DMS 273 (cell line): ENCODE results near the gene S100A7A.
"Not testable (repeated sequence)": the region's sequence is repeated elsewhere in the genome, so short reads cannot be mapped to it uniquely, and the experiment has no call there.

Source experiments
- DNase-seq: peaks from one replicate; lab custom pipeline; 2025; ENCODE audit not compliant: unreplicated experiment; lab: John Stamatoyannopoulos, UW

The S100A7A gene

GRCh38 chr1:153395136-153395685 lies 21.1 kb upstream of the S100A7A start:
- DNase-seq: peak; percentile 15

GRCh38 chr1:153395776-153396175 lies 20.5 kb upstream of the S100A7A start:
- DNase-seq: no peak

- no peak for DNase-seq
Measured at GRCh38 chr1:153396461-153396860, 19.9 kb upstream of the S100A7A start.

DNA sequence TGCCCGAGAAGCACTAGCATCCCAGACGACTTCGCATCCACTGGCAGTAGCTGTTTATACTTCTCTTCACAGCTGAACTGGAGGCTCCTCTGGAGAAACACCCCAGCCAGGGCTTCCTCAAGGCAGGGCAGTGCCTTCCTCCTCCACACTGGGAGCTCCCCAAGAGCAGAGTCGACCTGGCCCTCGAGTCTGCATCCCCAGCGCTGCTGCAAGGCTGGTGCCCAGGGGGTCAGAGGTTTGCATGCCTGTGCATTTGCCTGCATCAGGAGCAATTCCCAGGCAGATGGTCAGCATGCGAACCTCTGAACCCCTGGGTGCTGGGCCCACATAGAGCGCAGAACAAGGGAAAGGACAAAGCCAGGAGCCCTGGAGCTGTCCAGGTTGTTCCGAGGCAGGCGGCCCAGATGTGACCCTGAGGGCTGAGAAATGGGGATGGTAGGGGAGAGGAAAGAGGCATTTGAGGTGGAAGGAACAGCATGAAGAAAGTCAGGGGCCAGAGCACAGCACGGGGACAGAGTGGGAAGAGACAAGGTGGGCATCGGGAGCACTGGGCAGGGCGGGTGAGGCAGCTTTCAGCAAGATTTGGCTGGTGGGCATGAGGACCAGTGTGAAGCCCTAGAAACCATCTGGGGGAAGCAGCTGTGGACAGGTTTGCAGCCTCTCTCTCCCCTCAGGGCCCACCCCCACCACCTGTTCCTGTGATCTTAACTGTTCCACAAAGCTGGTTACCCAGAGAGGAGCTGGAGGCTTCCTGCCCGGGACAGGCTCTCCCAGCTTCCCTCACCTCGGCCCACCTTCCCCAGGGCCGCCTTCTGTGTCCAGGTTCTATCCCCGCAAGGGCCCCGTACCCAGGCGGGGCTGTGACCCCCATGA lies 19.0 kb upstream of the S100A7A start:
- DNase-seq: peak; percentile 89

- peak; percentile 29 for DNase-seq
Measured at GRCh38 chr1:153397924-153398651, 18.2 kb upstream of the S100A7A start.

- no peak for DNase-seq
Measured at GRCh38 chr1:153399401-153400055, 16.8 kb upstream of the S100A7A start.

DNA sequence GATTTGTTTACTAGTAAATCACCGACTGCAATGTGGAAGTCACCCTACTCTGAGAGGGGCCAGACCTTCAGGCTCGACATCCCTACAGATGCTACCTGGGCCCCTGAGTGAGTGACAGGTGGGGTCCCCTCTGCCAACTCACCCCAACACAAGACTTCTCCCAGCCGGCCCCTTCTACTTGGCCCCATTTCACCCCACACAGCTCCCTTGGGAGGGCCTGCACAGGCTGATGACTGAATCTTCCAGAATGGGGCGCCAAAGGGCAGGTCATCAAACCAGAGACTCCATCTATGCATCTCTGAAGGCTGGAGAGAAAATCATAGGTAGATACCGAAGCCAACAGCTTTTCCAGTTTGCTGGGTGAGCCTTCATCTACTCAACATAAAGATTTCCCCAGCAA lies 16.1 kb upstream of the S100A7A start:
- DNase-seq: peak; percentile 8

DNA sequence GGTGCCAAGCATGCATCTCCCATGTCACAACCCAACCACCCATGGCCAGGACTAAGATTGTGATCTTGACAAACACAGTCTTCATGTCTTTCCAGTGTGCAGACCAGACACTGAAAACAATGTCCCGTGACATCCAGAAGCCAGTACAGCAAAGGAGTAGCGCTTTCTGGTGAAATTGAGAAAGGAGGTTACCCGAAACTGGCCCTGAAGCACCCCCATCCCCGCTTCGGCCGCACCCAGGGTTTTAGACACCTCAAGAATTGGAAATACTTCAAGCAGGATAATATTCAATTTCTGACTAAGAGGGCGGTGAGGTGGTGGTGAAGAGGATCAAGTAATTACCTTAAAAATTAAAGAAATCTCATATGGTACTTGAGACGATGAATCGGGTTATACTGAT lies 14.9 kb upstream of the S100A7A start:
- no peak for DNase-seq

GRCh38 chr1:153402226-153402625 lies 14.1 kb upstream of the S100A7A start:
- no peak for DNase-seq

DNA sequence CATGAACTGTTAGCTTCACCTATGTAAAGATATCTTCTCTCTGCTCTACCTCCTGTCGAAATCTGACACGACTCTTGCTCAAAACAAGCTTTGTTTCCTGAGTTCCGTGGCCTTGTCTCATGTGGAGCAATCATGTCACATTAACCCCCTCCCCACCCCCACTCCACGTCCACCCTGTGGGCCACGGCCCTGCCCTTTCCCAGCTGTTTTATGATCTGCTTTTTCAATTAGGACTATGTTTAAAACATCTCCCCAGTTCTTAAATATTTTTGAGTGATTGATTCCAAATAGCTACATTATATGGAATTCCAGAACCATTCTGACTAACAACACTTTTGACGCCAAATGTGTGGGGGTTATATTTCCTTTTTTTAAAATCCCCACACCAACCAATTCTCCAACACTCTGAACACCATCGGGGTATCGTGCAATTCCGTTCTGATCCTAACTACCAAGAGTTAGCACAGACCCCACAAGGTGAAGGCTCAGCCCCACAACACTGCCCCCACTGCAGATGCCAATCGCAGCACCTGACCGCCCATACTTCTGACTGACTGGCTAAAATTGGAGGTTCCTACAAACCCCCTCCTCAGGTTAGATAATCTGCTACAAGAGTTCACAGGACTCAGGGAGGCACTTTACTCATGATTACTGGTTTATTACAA lies 12.8 kb upstream of the S100A7A start:
- DNase-seq: no peak

- no peak for DNase-seq
Measured at GRCh38 chr1:153404086-153404635, 12.2 kb upstream of the S100A7A start.

GRCh38 chr1:153404768-153405167 lies 11.6 kb upstream of the S100A7A start:
- peak; percentile 69 for DNase-seq

GRCh38 chr1:153405825-153406599 lies 10.3 kb upstream of the S100A7A start:
- DNase-seq: not testable (repeated sequence)

- DNase-seq: not testable (repeated sequence)
Measured at GRCh38 chr1:153407274-153407673, 9.0 kb upstream of the S100A7A start.

GRCh38 chr1:153413961-153414360 lies 2.4 kb upstream of the S100A7A start:
- DNase-seq: not testable (repeated sequence)

DNA sequence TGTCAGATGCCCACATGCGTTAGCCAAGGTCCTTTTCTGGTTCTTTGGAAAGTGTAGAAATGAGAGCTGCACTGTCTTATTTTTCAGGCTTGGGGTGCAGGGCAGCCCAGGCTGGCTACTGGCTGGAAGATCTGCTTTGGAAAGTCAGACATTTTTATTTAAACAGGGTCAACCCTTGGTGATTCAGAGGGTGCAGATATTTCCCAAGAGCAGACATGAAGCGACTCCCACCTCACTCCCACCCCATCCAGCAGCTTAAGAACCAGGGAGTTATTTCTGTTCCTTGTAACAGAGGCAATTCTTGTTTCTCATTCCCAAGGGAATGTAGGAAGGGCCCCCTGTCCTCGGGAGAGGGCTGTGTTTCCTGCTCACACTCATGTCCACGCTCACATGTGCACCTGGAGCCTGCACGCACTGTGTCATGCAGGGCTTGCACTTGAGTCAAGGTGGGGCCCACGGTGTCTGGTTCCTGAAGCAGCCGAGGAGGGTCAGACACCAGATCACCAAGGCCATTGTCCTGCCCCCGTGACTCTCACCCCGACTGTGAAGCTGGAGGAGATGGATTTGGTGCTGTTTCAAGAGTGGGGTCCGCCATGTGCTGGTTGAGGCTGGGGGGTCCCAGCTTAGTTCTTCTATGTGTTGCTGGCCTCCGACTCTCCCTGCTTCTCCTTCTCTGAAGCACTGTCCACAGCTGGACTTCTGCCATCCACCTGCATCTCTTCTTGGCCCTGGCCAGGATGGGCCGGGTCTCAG lies 992 bp downstream of the S100A7A start:
- DNase-seq: no peak

DNA sequence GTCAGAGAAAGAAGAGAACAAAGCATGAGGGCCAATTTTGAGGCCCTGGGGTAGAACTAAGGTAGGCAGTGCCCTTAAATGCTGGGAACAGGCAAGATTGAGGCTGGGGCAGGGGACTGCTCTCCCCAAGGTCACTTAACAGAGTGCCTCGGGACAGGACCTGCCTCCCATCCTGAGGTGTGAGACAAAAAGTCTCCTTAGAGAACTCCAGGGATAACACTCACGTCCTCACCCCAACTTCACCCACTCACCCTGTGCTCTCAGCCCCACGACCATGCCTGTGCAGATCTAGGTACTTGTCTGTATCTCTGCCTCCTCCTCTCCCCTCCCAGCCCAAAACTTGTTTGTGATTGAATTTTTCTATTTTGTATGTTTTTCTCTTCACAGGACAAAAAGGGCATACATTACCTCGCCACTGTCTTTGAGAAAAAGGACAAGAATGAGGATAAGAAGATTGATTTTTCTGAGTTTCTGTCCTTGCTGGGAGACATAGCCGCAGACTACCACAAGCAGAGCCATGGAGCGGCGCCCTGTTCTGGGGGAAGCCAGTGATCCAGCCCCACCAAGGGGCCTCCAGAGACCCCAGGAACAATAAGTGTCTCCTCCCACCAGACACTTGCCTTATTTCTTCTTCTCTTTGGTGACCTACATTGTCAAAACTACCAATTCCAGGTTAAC lies 2.6 kb downstream of the S100A7A start:
- not testable (repeated sequence) for DNase-seq

DNA sequence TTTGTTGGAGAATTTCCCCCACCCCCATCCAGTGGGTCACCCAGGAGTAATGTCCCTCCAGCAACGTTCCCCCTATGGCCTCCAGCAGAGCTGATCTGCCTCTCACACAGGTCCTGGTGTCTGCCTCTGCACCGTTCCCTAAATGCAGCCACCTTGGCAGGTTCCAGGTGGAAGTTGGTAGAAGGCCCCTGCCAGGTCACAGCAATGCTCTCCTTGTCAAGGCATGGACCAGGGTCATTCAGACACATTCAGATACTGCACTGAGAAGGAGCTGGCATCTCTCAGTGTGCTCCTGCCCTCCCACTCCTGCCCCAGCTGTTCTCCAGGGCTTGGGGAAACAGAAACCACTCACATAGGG lies 3.1 kb downstream of the S100A7A start:
- not testable (repeated sequence) for DNase-seq

GRCh38 chr1:153420306-153420705 lies 4.0 kb downstream of the S100A7A start:
- no peak for DNase-seq
